K562 (cell line): ENCODE measurements around the gene DDC. TPM values are rescaled to one million over a fixed set of nuclear protein-coding genes. Genes with fewer than 3 reads are reported as not detected.

Experiments
- AFF4 ChIP-seq: sonication (generic); formaldehyde crosslinking; IDR thresholded peaks from 2 replicates; pipeline ENCODE4 v1.8.0; 2023; ENCODE audit warnings: mild to moderate bottlenecking, missing genetic modification reagents
- BACH1 ChIP-seq: fragments of 200-800 bp; sonication (Bioruptor generic); IDR thresholded peaks from 2 replicates; pipeline ENCODE4 v1.6.1; 2016; ENCODE audit warnings: missing genetic modification characterization, missing compliant biosample characterization
- CEBPB ChIP-seq: fragments of 450-650 bp; IDR thresholded peaks from 2 replicates; pipeline ENCODE4 v1.6.1; 2016; ENCODE audit warnings: missing genetic modification characterization, missing compliant biosample characterization
- CTBP1 ChIP-seq: fragments of 450-650 bp; IDR thresholded peaks from 2 replicates; pipeline ENCODE4 v1.6.1; 2016; ENCODE audit warnings: borderline replicate concordance
- FOXM1 ChIP-seq, 2 experiments: fragments of 450-650 bp in 1 of 2; sonication (generic) in 1 of 2; formaldehyde crosslinking in 1 of 2; IDR thresholded peaks; 2 replicates each; pipeline versions ENCODE4 v1.6.1 to v1.9.0; 2017 to 2022; ENCODE audit warnings: low read depth in 2 of 2, mild to moderate bottlenecking in 2 of 2, missing genetic modification reagents in 1 of 2, moderate library complexity in 1 of 2
- HDAC2 ChIP-seq: fragments of 450-650 bp; IDR thresholded peaks from 2 replicates; pipeline ENCODE4 v1.6.1; 2016; ENCODE audit warnings: mild to moderate bottlenecking
- MEIS2 ChIP-seq: fragments of 450-650 bp; IDR thresholded peaks from 2 replicates; pipeline ENCODE4 v1.6.1; 2014; ENCODE audit warnings: mild to moderate bottlenecking; ENCODE audit not compliant: partially characterized antibody
- NR4A1 ChIP-seq, 2 experiments: fragments of 250-450 bp in 1 of 2; fragments of 450-650 bp in 1 of 2; sonication (Bioruptor Pico) in 1 of 2; IDR thresholded peaks; 2 replicates each; pipeline versions ENCODE4 v1.4.0 to v1.6.1; 2016 to 2020; ENCODE audit warnings: mild to moderate bottlenecking in 2 of 2, missing compliant biosample characterization in 1 of 2, missing genetic modification characterization in 1 of 2, moderate library complexity in 1 of 2
- PML ChIP-seq: IDR thresholded peaks from 2 replicates; pipeline ENCODE4 v1.6.1; 2012; ENCODE audit warnings: low read length, inconsistent platforms
- POLR2AphosphoS5 ChIP-seq: IDR thresholded peaks from 2 replicates; pipeline ENCODE4 v1.6.1; 2011; ENCODE audit warnings: mild to moderate bottlenecking, low read depth, low read length, moderate library complexity; ENCODE audit not compliant: control insufficient read depth, insufficient read depth
- RFX1 ChIP-seq: fragments of 450-650 bp; IDR thresholded peaks from 2 replicates; pipeline ENCODE4 v1.6.1; 2016; ENCODE audit warnings: mild to moderate bottlenecking, moderate library complexity
- SMAD4 ChIP-seq: fragments of 250-450 bp; sonication (Bioruptor Pico); conservative IDR thresholded peaks from 2 replicates; pipeline ENCODE4 v1.8.0; 2021; ENCODE audit warnings: inconsistent platforms, mild to moderate bottlenecking, moderate library complexity
- TARDBP ChIP-seq: fragments of 450-650 bp; IDR thresholded peaks from 2 replicates; pipeline ENCODE4 v1.6.1; 2016
- TRIM24 ChIP-seq, 2 experiments: fragments of 450-650 bp; IDR thresholded peaks; 2 replicates each; pipeline ENCODE4 v1.6.1; 2016
- VEZF1 ChIP-seq: fragments of 200-800 bp; sonication (Bioruptor generic); IDR thresholded peaks from 2 replicates; pipeline ENCODE4 v1.6.1; 2017; ENCODE audit warnings: missing genetic modification characterization, missing compliant biosample characterization
- ZFP91 ChIP-seq: sonication (generic); formaldehyde crosslinking; IDR thresholded peaks from 2 replicates; pipeline ENCODE4 v1.8.0; 2022; ENCODE audit warnings: mild to moderate bottlenecking, missing genetic modification reagents
- ZFX ChIP-seq: sonication (generic); formaldehyde crosslinking; IDR thresholded peaks from 2 replicates; pipeline ENCODE4 v1.8.0; 2022; ENCODE audit warnings: mild to moderate bottlenecking, missing genetic modification reagents, moderate library complexity
- ZNF395 ChIP-seq: fragments of 200-800 bp; sonication (Bioruptor generic); IDR thresholded peaks from 2 replicates; pipeline ENCODE4 v1.6.1; 2017; ENCODE audit warnings: missing genetic modification characterization, missing compliant biosample characterization
- ZNF644 ChIP-seq: fragments of 200-800 bp; sonication (Bioruptor generic); IDR thresholded peaks from 2 replicates; pipeline ENCODE4 v1.6.1; 2016; ENCODE audit warnings: low read depth, missing genetic modification characterization, missing compliant biosample characterization
- polyA plus RNA-seq, 8 experiments: library from polyadenylated mRNA; depleted of rRNA in 4 of 8; stranded (reverse) in 5 of 8; unstranded in 3 of 8; fragments of >200 nt; fragmentation: Nextera tagmentation in 2 of 8; fragmentation: Illumina TruSeq in 1 of 8; extraction: Ambion mirVana in 2 of 8; extraction: Trizol in 1 of 8; gene quantifications; 2 replicates each; pipeline versions ENCODE4 v1.2.1 to v1.2.3, GENCODE V29; 2011 to 2014; ENCODE audit warnings: inconsistent platforms in 1 of 8, missing spikeins in 1 of 8
- total RNA-seq, 7 experiments: library from RNA; depleted of rRNA in 6 of 7; stranded (reverse); fragments of >200 nt in 6 of 7; fragmentation: Illumina TruSeq in 2 of 7; extraction: Trizol in 2 of 7; gene quantifications; 2 replicates each; pipeline versions ENCODE4 v1.2.1 to v1.2.3, GENCODE V29; 2011 to 2021; ENCODE audit warnings: low replicate concordance in 1 of 7

DDC gene
- total and polyA plus RNA-seq, 9 of the 15 experiments (the other 6 are each of a cell fraction or from before 2014, with no cell fraction given), result not detected

GRCh38 chr7:50558294-50559053 lies 6.7 kb downstream of the DDC start (continued):
- TF ChIP-seq AFF4 (CRISPR knock-in tag), result no peak
- no peak for TF ChIP-seq TARDBP
- peak; percentile 98 for TF ChIP-seq MEIS2
- peak; percentile 92 for TF ChIP-seq PML
- TF ChIP-seq SMAD4 (CRISPR knock-in tag), result peak; percentile 70; the same call in 1 of the 2 replicates
- peak; percentile 85 for TF ChIP-seq POLR2AphosphoS5
- no peak for TF ChIP-seq NR4A1 (CRISPR knock-in tag; IDR thresholded peaks at IDR 0.05)
- TF ChIP-seq NR4A1 (tag; IDR thresholded peaks at IDR 0.05), result peak; percentile 80; the same call in 1 of the 2 replicates
- peak; percentile 95 for TF ChIP-seq VEZF1 (CRISPR knock-in tag)
- TF ChIP-seq CTBP1, result peak; percentile 66; the same call in 1 of the 2 replicates
- peak; percentile 40; the same call in 1 of the 2 replicates for TF ChIP-seq BACH1 (tag)
- TF ChIP-seq ZNF644 (tag), result peak; percentile 68; the same call in 1 of the 2 replicates
- peak; percentile 13; the same call in 1 of the 2 replicates for TF ChIP-seq RFX1
- TF ChIP-seq ZFP91 (CRISPR knock-in tag), result no peak
- peak; percentile 67 for TF ChIP-seq ZFX (CRISPR knock-in tag)
- peak; percentile 72 to 81; a peak in 3 of 4 replicates for TF ChIP-seq TRIM24 (IDR thresholded peaks at IDR 0.05)
- TF ChIP-seq ZNF395 (CRISPR knock-in tag), result peak; percentile 92
- peak; percentile 85 for TF ChIP-seq FOXM1 (IDR thresholded peaks at IDR 0.05; ENCODE audit: low read depth)
- no peak for TF ChIP-seq FOXM1 (CRISPR knock-in tag; IDR thresholded peaks at IDR 0.05; ENCODE audit: low read depth)
- TF ChIP-seq CEBPB, result peak; percentile 90
- TF ChIP-seq HDAC2, result peak; percentile 99
